Measurements from ENCODE around the gene SULT4A1. TPM values are rescaled to one million over a fixed set of nuclear protein-coding genes. Genes with fewer than 3 reads are reported as not detected.

The SULT4A1 gene
- total RNA-seq, 1 experiment from 2014 or later, result 15.0 TPM

GRCh38 chr22:43840851-43841250 lies 21.5 kb downstream of the SULT4A1 start:
- no peaks in the 10 kb centered on the region for H4K20me1 ChIP-seq (ENCODE audit: control insufficient read depth, insufficient read depth, insufficient read length)
- DNase-seq, result no peak
- no peak overlapping the region for H3K27ac ChIP-seq (ENCODE audit: insufficient read length, low read depth, low read length)
- no peak overlapping the region for H4K91ac ChIP-seq (ENCODE audit: insufficient read length, low read depth, low read length)
- no peak overlapping the region for H3K9ac ChIP-seq (ENCODE audit: extremely low read depth, insufficient read length, low read length)
- H3K14ac ChIP-seq (ENCODE audit: insufficient read depth, low read length), result no peak overlapping the region
- no peaks in the 10 kb centered on the region for H3K27me3 ChIP-seq (ENCODE audit: insufficient read depth, low read length)
- no peak overlapping the region for H3K4ac ChIP-seq (ENCODE audit: low read depth, low read length)
- no peak overlapping the region for H2BK120ac ChIP-seq (ENCODE audit: low read depth, low read length, poor library complexity, severe bottlenecking)
- no peaks in the 10 kb centered on the region for H3K9me3 ChIP-seq (ENCODE audit: control insufficient read depth, low read depth, low read length)
- no peaks in the 10 kb centered on the region for H3K4me1 ChIP-seq (ENCODE audit: insufficient read depth, low read length)
- peaks cover 2% of the 10 kb centered on the region; the same call in 1 of the 2 replicates for H3K27me3 Mint-ChIP-seq (ENCODE audit: low read depth)
- H3K9me3 Mint-ChIP-seq, result no peaks in the 10 kb centered on the region
- H4K5ac ChIP-seq (ENCODE audit: insufficient read length, low read depth, low read length), result no peak overlapping the region
- H4K8ac ChIP-seq (replicated peaks; ENCODE audit: insufficient read length, low read depth, low read length), result no peak overlapping the region
- no peaks in the 10 kb centered on the region for H3K23me2 ChIP-seq (ENCODE audit: insufficient read length, low read depth, low read length, poor library complexity, severe bottlenecking)
- no peak overlapping the region for H3K4me2 ChIP-seq (ENCODE audit: insufficient read depth, insufficient read length, low read length)
- WGBS (ENCODE audit: extremely low coverage, insufficient read length, low lambda C conversion rate), result no CpG with 5 or more reads among the region's 16 CpGs
- H3K23ac ChIP-seq (ENCODE audit: insufficient read length, low read depth, low read length), result no peak overlapping the region
- peaks cover 4% of the 10 kb centered on the region for H3K79me1 ChIP-seq (ENCODE audit: insufficient read depth, low read depth, low read length, poor library complexity, severe bottlenecking)
- no peak overlapping the region for H2BK5ac ChIP-seq (ENCODE audit: insufficient read length, low read length)
- peaks cover 2% of the 10 kb centered on the region; the same call in 1 of the 2 replicates for H3K79me2 ChIP-seq (ENCODE audit: insufficient read depth, low read length)
- H2AK5ac ChIP-seq (ENCODE audit: insufficient read length, low read length), result no peak overlapping the region
- peaks cover 6 to 22% (median 20%) of the 10 kb centered on the region in 3 experiments; a peak in 6 of 7 replicates for H3K36me3 Mint-ChIP-seq (ENCODE audit: insufficient read depth in 1 of 3, low read depth in 3 of 3)
- no peak overlapping the region; a peak in 1 of 7 replicates for H3K27ac Mint-ChIP-seq
- TF ChIP-seq, protein P1, sequence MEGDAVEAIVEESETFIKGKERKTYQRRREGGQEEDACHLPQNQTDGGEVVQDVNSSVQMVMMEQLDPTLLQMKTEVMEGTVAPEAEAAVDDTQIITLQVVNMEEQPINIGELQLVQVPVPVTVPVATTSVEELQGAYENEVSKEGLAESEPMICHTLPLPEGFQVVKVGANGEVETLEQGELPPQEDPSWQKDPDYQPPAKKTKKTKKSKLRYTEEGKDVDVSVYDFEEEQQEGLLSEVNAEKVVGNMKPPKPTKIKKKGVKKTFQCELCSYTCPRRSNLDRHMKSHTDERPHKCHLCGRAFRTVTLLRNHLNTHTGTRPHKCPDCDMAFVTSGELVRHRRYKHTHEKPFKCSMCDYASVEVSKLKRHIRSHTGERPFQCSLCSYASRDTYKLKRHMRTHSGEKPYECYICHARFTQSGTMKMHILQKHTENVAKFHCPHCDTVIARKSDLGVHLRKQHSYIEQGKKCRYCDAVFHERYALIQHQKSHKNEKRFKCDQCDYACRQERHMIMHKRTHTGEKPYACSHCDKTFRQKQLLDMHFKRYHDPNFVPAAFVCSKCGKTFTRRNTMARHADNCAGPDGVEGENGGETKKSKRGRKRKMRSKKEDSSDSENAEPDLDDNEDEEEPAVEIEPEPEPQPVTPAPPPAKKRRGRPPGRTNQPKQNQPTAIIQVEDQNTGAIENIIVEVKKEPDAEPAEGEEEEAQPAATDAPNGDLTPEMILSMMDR (conservative IDR thresholded peaks at IDR 0.05), result no peak
- H3K4me3 Mint-ChIP-seq, result no peak overlapping the region
- no peak overlapping the region for H2AFZ ChIP-seq (ENCODE audit: low read length)
- H3K56ac ChIP-seq (ENCODE audit: insufficient read length, low read depth, low read length), result no peak overlapping the region
- H2BK20ac ChIP-seq (ENCODE audit: low read depth, low read length, poor library complexity, severe bottlenecking), result no peak overlapping the region
- no peak overlapping the region for H2BK12ac ChIP-seq (ENCODE audit: insufficient read length, low read depth, low read length)
- H3K18ac ChIP-seq (ENCODE audit: insufficient read length, low read depth, low read length), result no peak overlapping the region
- H3K4me1 Mint-ChIP-seq, result peaks cover 7 to 12% of the 10 kb centered on the region in 2 experiments
- no peak overlapping the region for H3T11ph ChIP-seq (ENCODE audit: low read length)
- H2BK15ac ChIP-seq (ENCODE audit: low read depth, low read length), result no peak overlapping the region

Measured in H9 (cell line).